Measurements from ENCODE around the gene ERI3.
"Not testable (repeated sequence)": the region's sequence is repeated elsewhere in the genome, so short reads cannot be mapped to it uniquely, and the experiment has no call there.

ERI3 gene

DNA sequence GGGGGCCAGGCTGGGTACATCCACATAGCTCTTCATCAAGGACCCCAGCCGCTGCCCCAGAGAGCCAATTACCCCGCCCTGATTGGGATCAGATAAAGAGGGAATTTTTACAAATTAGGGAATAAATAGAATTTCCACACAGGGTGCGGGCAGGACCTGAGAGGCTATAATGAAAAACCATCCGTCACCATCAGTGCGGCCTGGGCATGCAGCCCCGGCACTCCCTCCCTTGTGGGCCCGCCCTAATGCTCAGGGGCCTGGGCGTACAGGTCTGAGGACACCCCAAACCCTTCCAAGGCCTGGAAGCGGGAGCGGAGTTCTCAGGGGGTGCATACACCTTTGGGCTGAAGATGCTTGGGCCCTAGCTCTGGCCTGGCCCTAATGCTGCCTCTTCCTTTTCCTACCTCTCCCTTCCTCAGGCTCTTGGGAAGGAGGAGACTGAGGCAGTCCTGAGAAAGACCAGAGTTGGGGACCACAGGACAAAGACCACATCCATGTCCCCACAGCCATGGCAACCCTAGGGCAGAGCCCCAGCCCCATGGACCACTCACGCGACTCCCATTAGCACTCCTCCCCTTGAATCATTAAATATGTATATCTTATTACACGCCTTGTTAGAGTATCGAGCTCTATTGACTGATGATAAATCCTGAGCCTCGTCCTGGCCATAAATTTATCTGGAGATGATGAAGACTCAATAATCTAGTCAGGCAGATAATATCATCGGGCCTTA is 125.5 kb downstream of the ERI3 start:
- DNase-seq: no peak

DNA sequence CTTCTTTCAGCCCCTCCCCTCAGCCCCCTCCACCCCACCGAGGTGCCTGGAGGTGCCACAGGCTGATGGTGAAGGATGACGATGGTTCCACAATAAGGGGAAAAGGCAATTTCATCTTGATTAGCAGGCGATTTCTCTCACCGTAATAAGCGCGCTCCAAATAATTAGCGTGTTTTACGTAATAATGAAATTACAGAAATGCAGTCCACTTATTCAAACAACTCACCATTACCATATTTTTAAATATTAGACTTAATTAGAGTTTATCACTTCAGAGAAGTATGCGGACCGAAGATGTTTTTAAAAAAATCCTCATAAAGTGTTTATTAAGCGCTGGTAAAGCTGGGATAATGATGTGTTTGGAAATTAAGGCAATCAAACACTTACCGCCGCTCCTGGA is 126.8 kb downstream of the ERI3 start:
- DNase-seq: no peak

DNA sequence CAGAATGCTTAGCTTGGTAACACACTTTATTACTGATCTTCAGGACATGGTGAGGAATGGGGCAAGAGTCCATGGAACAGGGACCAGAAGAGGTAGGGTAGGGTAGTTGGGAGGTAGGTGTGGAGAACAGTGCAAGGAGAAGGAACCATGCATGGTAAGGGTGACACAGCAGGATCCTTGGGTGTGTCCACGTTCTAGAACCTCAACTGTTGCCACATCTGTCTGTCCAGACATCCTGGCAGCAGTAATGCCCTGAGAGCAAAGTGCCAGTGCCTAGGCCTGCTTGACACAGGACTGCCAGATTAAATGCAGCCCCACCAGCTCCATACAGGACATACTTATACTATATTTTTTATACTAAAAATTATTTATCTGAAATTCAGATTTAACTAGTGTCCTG is 127.8 kb downstream of the ERI3 start:
- DNase-seq: no peak

DNA sequence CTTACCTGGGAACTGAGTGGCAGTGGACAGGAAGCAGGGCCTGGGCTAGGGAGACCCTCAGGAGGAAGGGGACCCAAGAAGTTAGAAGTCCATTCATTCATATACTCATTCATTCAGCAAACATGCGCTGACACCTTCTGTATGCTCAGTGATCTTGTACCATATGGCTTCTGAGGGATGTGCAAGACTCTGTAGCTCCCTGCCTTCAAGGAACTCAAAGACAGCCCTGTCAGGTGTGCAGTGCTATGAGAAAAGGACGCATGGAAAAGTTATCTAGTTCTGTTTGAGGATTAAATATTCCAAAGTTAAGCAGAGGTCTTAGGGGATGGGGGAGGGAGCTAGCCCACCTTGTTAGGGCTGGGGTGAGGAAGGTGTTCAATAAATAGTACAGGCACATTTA is 129.3 kb downstream of the ERI3 start:
- DNase-seq: no peak

DNA sequence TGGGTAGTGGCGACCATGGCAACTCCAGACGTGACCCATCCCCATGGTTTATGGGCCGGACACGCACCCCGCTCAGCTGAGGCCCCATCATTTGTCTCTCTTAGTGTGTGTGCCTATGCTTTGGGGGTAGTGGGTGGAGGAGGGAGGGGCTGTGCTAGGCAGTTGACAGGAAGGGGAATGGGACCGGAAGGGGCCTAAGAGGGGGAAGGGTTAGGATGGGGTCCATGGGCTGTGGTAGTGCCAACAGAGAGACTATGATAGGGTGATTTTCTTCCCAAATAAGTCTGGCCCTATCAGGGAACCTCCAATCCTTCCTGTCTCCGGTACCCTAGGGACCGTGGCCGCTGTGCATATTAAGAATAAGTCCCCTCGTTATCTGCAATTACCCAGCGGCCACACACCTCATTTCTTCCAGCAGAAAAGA is 131.9 kb downstream of the ERI3 start:
- no peak for DNase-seq

DNA sequence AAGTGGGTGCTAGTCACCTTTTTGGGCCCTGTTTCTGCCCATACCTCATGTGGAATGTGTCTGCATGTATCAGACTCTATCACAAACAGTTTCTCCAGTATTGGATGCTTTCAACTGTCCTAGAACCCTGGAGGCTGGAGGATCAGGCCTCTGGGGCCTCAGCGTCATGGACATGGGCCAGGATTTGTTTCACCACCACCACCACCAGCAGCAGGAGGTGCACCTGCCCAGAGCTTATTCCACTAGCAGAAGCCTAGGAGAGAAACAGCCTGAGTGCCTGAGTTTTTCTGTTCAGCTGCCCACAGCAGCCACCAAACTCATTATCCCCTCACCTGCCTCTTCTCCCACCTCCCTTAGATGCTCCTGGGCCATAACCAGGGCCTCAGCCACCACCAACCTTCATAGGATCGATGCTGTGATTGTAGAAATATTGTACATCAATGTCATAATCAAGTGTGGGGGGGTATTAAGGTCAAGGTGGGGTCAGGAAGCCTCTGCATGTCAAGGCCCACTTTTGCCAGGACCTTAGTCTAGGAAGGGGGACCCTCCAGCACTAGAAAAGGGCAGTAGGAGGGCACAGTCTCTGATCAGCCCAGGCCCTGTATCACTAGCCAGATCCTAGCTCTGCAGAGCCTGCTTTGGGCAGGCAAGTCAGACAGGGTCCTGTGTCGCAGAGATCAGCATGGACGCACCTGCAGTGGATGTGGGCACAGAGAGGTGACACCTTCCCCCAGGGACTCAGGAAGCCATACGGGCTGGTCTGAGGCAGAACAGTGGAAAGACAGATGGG is 132.5 kb downstream of the ERI3 start:
- no peak for DNase-seq

DNA sequence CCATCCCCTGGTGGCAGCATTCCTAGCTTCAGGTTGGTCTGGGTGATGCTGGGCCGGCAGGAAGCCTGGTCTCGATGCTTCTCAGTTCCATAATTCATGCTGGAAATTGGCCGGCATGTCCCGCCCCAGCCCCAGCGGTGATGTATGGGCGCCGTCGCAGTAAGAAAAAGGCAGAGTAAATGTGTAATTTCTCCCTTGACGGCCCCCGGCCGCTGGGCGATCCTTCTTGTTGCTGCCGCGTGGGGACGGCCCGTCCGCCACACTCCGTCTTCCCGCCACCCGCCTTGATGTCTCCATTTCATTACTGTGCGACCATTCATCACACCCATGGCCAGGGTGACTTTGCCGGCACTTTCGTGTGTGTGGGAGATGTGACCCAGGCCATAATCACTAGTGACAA is 133.3 kb downstream of the ERI3 start:
- no peak for DNase-seq

DNA sequence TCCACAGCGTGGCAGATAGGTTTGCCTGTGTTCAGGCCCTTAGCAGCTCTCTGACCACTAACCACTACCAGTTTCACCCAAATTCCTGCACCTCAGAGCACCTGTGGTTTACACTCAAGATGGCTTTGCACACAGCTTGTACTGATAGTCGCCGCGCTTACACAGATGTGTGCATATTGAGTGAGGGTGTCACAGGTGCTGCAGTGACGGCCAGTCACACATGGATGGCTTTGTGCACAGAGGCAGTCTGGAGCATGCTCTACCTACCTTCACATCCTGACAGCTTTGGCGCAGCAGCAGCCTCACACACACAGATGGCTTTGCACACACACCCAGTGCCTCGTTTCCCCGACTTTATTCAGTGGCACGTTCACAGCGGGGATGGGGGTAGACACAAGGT is 134.3 kb downstream of the ERI3 start:
- no peak for DNase-seq

DNA sequence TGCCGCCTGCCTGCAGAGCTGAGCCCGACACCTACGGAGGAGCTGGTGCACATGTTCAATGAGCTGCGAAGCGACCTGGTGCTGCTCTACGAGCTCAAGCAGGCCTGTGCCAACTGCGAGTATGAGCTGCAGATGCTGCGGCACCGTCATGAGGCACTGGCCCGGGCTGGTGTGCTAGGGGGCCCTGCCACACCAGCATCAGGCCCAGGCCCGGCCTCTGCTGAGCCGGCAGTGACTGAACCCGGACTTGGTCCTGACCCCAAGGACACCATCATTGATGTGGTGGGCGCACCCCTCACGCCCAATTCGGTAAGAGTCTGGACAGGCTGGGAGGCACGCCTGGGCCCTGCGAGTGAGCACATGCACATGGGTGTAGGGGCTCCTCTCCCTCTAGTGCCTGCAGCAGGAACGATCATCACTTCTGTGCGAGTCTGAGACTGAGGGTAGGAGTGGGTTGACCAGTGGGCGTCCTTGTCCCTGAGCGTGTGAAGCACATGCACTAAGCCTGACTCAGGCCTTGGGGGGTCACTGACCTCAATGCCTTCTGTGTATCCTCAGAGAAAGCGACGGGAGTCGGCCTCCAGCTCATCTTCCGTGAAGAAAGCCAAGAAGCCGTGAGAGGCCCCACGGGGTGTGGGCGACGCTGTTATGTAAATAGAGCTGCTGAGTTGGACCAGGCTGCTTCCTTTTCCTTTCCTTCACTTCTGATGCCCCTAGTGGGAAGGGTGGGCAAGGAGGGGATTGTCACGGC is 134.9 kb downstream of the ERI3 start:
- DNase-seq: no peak

DNA sequence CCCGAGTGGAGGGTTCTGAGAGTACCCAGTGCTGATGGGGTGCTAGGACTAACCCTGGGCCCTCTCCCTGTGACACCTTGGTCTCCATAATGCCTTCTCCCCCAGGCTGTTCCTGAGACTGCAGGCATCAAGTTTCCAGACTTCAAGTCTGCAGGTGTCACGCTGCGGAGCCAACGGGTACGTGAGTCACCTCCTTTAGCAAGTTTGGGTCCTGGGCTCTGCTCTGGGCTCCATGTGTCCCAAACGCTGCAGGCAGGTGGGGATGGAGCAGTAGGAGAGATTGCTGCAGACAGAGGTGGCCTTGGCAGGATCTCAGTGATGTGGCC is 135.8 kb downstream of the ERI3 start:
- no peak for DNase-seq

DNA sequence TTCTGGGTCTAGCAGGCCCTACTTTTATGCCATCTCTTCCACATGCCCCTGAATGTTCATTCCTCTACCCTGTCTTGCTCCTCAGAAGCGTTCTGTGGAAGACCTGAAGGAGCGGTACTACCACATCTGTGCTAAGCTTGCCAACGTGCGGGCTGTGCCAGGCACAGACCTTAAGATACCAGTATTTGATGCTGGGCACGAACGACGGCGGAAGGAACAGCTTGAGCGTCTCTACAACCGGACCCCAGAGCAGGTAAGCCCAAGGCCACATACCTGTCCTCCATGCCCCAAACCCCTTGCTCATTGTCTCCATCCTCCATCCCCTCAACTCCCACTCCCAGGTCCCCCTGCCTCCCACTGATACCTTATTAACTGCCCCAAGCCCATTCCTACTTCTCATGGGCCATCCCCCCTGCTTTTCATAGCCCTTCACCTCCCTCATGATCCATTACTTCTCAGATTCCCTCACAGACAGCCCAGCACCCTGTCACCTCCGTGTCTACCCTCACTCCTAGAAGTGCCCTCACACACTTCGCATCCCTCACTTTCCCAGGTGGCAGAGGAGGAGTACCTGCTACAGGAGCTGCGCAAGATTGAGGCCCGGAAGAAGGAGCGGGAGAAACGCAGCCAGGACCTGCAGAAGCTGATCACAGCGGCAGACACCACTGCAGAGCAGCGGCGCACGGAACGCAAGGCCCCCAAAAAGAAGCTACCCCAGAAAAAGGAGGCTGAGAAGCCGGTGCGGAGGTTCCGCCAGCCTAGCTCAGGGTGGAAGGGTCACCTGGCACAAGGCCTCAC is 136.4 kb downstream of the ERI3 start:
- no peak for DNase-seq

DNA sequence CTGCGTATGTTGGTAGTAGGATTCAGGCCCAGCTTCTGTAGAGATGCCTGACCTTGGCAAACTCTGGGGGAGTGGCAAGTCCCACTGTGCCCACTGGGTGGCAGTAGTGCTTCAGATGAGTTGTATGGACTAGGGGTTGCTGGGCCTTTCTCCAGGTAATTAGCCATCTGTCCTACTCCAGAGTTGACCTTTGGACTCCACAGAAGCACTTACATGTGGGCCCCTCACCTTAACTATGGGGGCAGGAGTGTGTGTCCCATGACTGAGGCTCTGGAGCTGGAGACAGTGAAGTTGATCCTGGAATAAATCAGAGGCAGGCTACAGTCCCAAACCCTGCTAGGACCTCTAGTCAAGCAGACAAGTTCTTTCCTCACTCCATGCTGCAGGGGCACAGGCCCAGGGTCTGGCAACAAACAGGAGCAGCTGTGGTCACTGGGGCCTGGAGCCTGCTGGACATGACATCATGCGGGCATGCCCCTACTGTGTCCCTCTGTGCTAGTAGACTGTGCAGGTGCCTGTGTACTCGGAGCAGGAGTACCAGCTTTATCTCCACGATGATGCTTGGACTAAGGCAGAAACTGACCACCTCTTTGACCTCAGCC is 137.1 kb downstream of the ERI3 start:
- DNase-seq: peak; percentile 34 to 61 (median 52)

DNA sequence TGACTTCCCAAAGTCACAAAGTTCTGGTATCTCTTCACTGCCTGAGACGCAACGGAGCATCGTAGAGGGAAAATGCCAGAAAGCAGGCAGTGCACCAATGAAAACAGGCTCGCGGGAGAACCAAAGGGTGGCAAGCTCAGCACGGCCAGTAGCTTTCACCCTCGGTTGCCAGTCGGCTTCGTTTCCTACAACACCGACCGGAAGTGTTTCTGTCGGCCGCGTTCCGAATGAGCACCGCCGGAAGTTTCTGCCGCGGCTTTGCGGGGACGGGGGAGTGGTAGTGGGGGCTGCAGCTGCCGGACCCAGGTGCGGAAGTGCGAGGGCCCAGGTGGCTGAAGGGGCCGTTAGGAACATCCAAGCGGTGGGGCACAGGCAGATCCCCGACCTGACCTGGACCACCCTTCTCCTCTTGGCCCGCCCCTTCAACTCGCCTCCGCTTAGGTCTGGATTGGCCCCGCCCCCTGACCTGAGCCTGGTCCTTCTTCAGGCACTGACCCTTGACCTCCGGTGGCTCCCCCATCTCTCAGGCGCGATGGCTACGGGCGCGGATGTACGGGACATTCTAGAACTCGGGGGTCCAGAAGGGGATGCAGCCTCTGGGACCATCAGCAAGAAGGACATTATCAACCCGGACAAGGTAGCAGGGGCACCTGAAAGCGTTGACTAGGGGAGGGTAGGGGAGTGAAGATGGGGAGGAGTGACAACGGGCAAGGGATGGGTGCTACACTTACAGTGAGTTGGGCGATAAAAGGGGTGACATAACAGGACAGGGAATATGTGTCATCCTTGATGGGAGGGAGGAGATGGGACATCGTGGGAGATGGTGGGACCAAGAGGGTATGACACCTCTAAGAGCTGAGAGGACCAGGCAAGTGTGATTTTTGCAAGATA is 141.6 kb downstream of the ERI3 start, which contains the start of gene DMAP1:
DMAP1 (plus strand) TSS at position 250 of the 891 bp plus-strand sequence; CDS start at position 533, 283 bp downstream.
- peak; percentile 62 to 79 (median 70) for DNase-seq

DNA sequence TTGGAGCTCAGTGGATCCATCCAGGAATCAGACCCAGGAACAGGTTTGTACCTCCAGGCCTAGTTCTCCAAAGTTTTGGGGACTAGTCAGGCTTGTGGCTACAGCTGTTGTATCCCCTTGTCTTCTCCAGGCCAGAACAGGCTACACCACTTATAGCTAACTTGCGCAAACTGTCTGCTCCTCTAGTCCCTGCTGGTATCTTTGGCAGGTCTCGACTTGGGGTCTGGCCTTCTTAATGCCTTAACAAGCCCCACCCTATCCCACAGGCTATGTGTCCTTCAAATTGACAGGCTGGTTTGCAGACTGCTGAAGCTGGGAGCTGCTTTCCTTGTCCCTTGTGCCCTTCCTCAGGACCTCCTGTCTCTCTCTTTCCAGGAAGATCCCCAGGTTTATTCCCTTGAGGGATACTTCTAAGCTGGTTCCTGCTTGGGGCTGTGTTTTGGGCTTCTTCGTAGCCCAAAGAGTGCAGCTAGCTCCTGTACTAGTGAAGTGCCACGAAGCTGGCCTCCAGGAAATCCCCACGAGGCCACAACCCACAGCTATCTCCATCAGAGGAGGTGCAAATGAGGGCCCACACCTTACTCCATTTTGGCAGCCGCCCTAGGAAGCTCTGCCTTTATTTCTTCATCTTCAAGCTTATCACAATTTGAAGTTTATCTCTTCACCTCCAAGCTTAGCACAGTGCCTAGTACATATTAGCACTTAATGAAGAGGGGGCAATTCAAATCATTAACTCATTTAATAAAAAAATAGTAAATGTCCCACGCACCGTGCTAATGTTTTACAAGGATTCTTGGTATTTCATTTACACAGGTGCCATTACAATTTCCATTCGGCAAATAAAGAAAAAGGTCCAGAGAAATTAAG is 142.5 kb downstream of the ERI3 start:
- DNase-seq: no peak

DNA sequence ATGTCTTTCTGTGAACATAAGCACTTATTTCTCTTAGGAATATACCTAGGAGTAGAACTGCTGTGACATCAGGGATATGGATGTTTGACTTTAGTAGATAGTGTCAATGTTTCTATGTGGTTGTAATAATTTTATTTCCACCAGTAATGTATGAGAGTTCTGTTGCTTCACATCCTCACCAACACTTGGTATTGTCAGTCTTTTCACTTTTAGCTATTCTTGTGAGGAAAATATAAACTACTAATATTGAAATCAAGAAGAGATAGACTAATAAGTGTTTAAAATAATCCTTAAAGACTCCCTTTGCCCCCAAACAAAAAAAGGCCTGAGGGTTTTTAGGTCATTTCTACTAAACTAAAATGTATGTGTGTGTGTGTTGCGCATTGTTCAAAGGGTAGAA is 144.5 kb downstream of the ERI3 start:
- no peak for DNase-seq

DNA sequence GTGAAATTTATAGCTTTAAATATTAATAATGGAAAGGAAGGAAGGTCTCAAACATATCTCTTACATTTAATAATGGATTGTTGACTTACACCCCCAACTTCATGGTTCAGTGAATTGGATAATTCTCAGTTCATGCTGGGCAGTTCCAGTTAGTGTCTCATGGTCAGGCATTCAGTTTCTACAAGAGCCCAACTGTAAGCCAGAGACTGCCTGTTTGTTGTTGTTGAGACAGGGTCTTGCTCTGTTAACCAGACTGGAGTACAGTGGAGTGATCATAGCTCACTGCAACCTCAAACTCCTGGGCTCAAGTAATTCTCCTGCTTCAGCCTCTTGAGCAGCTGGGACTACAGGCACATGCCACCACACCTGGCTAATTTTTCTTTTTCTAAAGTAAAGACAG is 146.8 kb downstream of the ERI3 start:
- DNase-seq: no peak

DNA sequence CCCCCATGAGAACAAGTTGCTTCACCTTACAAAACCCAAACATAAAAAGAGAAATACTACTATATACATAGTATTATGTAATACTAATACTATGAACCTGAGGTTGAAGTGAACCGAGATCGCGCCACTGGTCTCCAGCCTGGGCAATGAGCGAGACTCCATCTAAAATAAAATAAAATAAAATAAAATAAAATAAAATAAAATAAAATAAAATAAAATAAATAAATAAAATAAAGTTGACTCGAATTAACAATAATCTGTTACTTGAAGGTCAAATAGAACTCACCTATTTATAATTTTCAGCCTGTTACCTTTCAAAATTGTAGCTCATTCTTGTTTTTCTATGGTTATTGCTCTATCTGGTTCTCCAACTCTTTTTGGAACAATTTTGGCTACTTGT is 148.5 kb downstream of the ERI3 start:
- DNase-seq: not testable (repeated sequence)

DNA sequence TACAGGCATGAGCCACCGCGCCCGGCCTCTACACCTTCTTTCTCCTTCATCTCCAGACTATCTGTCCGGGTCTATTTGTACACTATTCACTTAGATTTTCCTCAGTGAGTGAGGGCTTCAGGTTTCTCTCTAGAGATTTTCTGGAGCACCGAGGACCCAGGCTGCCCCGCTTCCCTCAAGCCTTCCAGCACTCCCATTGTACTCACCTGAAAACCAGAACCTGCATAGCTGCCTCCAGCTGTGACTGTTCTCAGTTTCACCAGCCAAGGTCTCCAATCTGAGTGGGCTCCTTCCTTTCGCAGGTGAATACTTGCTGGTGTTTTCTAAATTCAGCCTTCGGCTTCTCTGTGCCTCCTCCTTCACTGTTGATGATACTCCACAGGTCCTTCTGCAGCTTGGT is 154.7 kb downstream of the ERI3 start:
- DNase-seq: no peak

DNA sequence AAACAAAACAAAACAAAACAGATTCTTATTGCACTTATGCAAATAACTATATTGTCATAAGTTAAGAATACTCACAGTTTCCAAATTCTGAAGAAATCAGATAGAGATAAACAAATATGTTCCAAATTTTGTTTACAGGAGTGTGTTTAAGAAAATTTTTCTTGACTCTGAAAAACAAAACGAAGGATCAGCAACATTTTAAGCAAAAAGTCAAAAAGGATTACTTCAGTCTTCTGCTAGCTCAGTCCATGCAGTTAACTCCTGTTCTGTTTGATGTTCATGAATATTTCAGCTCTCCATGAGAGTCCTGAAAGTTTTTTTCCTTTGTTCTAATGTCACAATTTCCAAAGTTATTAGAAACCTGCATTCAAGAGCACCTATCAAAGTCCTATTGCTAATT is 180.4 kb downstream of the ERI3 start:
- DNase-seq: no peak
